Measurements from ENCODE around the gene TMEM106C. TPM values are rescaled to one million over a fixed set of nuclear protein-coding genes. Genes with fewer than 3 reads are reported as not detected.

The TMEM106C gene
- total RNA-seq (2016; rRNA removed; fragmentation: Illumina TruSeq; extraction: Trizol) (132 and 134 TPM in 2 replicates), polyA plus RNA-seq (2011; rRNA removed) (191 and 192 TPM in 2 replicates), polyA minus RNA-seq (2011; rRNA and poly(A)+ RNA removed; ENCODE audit: low replicate concordance) (179 and 1,095 TPM in 2 replicates), Bru-seq, nascent RNA (percentile 63 among the genes with signal in this experiment), BruChase-seq, experiment 1, labeled RNA remaining after a 6-hour chase (percentile 71 among the genes with signal in this experiment), BruChase-seq, experiment 2, labeled RNA remaining after a 2-hour chase (percentile 65 among the genes with signal in this experiment)
- total RNA-seq (2016; cell fraction: cytosol; rRNA removed; fragmentation: Illumina TruSeq; extraction: Trizol; ENCODE audit: low read depth), result 140 and 199 TPM in 2 replicates
- 131 and 142 TPM in 2 replicates for total RNA-seq (2016; cell fraction: insoluble cytoplasmic fraction; rRNA removed; fragmentation: Illumina TruSeq; extraction: Trizol)
- 222 and 263 TPM in 2 replicates for total RNA-seq (2016; cell fraction: membrane; rRNA removed; fragmentation: Illumina TruSeq; extraction: Trizol)
- total RNA-seq (2016; cell fraction: nucleus; rRNA removed; fragmentation: Illumina TruSeq; extraction: Trizol), result 69.5 and 82.9 TPM in 2 replicates
- polyA plus RNA-seq (2011; cell fraction: cytosol; rRNA removed), result 141 and 173 TPM in 2 replicates
- 103 and 125 TPM in 2 replicates for polyA plus RNA-seq (2011; cell fraction: nucleus; rRNA removed)
- polyA plus RNA-seq (2012), result 67.2 and 83.0 TPM in 2 replicates
- polyA plus RNA-seq (2016; cell fraction: cytosol; fragmentation: Illumina TruSeq; extraction: Trizol; ENCODE audit: low read depth), result 208 and 285 TPM in 2 replicates
- 129 and 148 TPM in 2 replicates for polyA plus RNA-seq (2016; cell fraction: insoluble cytoplasmic fraction; fragmentation: Illumina TruSeq; extraction: Trizol; ENCODE audit: low read depth)
- polyA plus RNA-seq (2016; cell fraction: membrane; fragmentation: Illumina TruSeq; extraction: Trizol; ENCODE audit: low read depth), result 221 and 275 TPM in 2 replicates
- 107 and 122 TPM in 2 replicates for polyA plus RNA-seq (2016; cell fraction: nucleus; fragmentation: Illumina TruSeq; extraction: Trizol; ENCODE audit: insufficient read depth, low read depth)
- 43.2 and 44.5 TPM in 2 replicates for polyA minus RNA-seq (2011; cell fraction: cytosol; rRNA and poly(A)+ RNA removed)
- polyA minus RNA-seq (2011; cell fraction: nucleus; rRNA and poly(A)+ RNA removed), result 81.1 and 92.5 TPM in 2 replicates
- long read RNA-seq, experiment 1, transcript TMEM106C-201 (8 exons, 1,394 nt), result minor isoform, 28 of 122 reads
- long read RNA-seq, experiment 1, transcript TMEM106C-220 (8 exons, 810 nt), result major isoform, 45 of 122 reads
- long read RNA-seq, experiment 1, transcript TMEM106C-202 (8 exons, 1,515 nt), result minor isoform, 10 of 122 reads
- long read RNA-seq, experiment 1, partial matches to known transcripts, result 31 of 122 reads
- long read RNA-seq, experiment 1, other reads (novel, unspliced or antisense), result 6 of 122 reads
- long read RNA-seq, experiment 2, transcript TMEM106C-202 (8 exons, 1,515 nt), result minor isoform, 6 of 82 reads
- long read RNA-seq, experiment 2, transcript TMEM106C-220 (8 exons, 810 nt), result major isoform, 10 of 82 reads
- long read RNA-seq, experiment 2, transcript TMEM106C-201 (8 exons, 1,394 nt), result minor isoform, 7 of 82 reads
- long read RNA-seq, experiment 2, partial matches to known transcripts, result 45 of 82 reads
- long read RNA-seq, experiment 2, other reads (novel, unspliced or antisense), result 11 of 82 reads

- Histone ChIP-seq H2AFZ (ENCODE audit: low read length) (peak within 1 kb of the TSS; percentile 76), H3K27me3 (ENCODE audit: control insufficient read depth in 1 of 2, insufficient read depth in 2 of 2, low read length in 2 of 2) (peaks cover 4 to 20% of the 10 kb centered on the region in 2 experiments; a peak in 4 of 5 replicates), H3K9ac (ENCODE audit: insufficient read depth, low read depth, low read length) (peak within 1 kb of the TSS; percentile 63; the same call in 1 of the 2 replicates), H3K4me3 (replicated peaks in 1 of 3; ENCODE audit: insufficient read depth in 1 of 3, low read depth in 2 of 3, low read length in 3 of 3) (peak within 1 kb of the TSS; percentile 66 to 87 (median 78)), H3K27ac (ENCODE audit: extremely low read length, insufficient read depth, low read length) (no peak within 1 kb of the TSS), H3K79me2 (ENCODE audit: insufficient read depth, low read length) (no peaks in the 10 kb centered on the region), H4K20me1 (ENCODE audit: insufficient read depth, low read length) (no peaks in the 10 kb centered on the region), H3K4me1 (ENCODE audit: insufficient read depth, low read length) (peaks cover 18% of the 10 kb centered on the region), H3K9me3 (ENCODE audit: low read length) (no peaks in the 10 kb centered on the region), H3K4me2 (ENCODE audit: low read depth, low read length) (peak within 1 kb of the TSS; percentile 96), H3K36me3 (replicated peaks in 1 of 2; ENCODE audit: control insufficient read depth in 1 of 2, insufficient read depth in 2 of 2, low read length in 2 of 2) (peaks cover 4 to 7% of the 10 kb centered on the region in 2 experiments; a peak in 3 of 5 replicates)
- CTCF ChIA-PET (ENCODE audit: low intra/inter-chr PET ratio, low total read pairs), result interaction anchor here (0.7 to 1.9 kb wide), 6 partner anchors 14 to 226 kb away, joined by 3 to 5 read pairs (median 4); partner anchors contain the start of gene VDR
- in situ Hi-C loops (cut with HindIII; ENCODE audit: extremely low pct_ligation_motif_present, low pct_unique_long_range_greater_than_20kb) (no loop called here), intact Hi-C loops (cut with micrococcal nuclease; ENCODE audit: unreplicated experiment) (loop anchor here (2.0 to 10.0 kb wide), 4 partner anchors 53 to 204 kb away; partner anchors contain the start of gene VDR)
- POLR2A ChIA-PET, result interaction anchor here (0.7 to 1.1 kb wide), 2 partner anchors 18 to 63 kb away, joined by 3 to 4 read pairs; no protein-coding TSS in a partner anchor
- no TSS peak for BruUV-seq (replicated peaks)
- FAIRE-seq (peak; percentile 81), ATAC-seq (peak; percentile 96), DNase-seq (ENCODE audit: low spot score) (peak; percentile 82)
- 0% methylated on average over 4 of the region's 59 CpGs for WGBS (ENCODE audit: low lambda C conversion rate)
- TF ChIP-seq ZNF121 (CRISPR knock-in tag; IDR thresholded peaks at IDR 0.05), result peak; percentile 79; the same call in 1 of the 2 replicates
- no peak; the same call in 1 of the 2 replicates for TF ChIP-seq ZNF83 (CRISPR knock-in tag; IDR thresholded peaks at IDR 0.05; ENCODE audit: borderline replicate concordance)
- TF ChIP-seq ZNF292 (CRISPR knock-in tag; IDR thresholded peaks at IDR 0.05; ENCODE audit: borderline replicate concordance, low read depth), result 0 out of 2 replicates have a peak, but pooled peaks have one; percentile 62
- TF ChIP-seq SUZ12 (IDR thresholded peaks at IDR 0.05; ENCODE audit: low read depth, low read length), result no peak
- TF ChIP-seq ZNF101 (CRISPR knock-in tag; IDR thresholded peaks at IDR 0.05; ENCODE audit: borderline replicate concordance, low read depth), result no peak
- TF ChIP-seq TFDP2 (CRISPR knock-in tag; IDR thresholded peaks at IDR 0.05), result peak; percentile 94
- TF ChIP-seq ZNF570 (CRISPR knock-in tag; IDR thresholded peaks at IDR 0.05; ENCODE audit: borderline replicate concordance), result no peak
- TF ChIP-seq SMAD1 (CRISPR knock-in tag; IDR thresholded peaks at IDR 0.05; ENCODE audit: borderline replicate concordance, low read depth), result no peak
- TF ChIP-seq SPEN (CRISPR knock-in tag; IDR thresholded peaks at IDR 0.05; ENCODE audit: low read depth), result peak; percentile 84
- TF ChIP-seq AKAP8 (CRISPR knock-in tag; IDR thresholded peaks at IDR 0.05), result no peak
- peak; percentile 57 for TF ChIP-seq ARID5B (CRISPR knock-in tag; IDR thresholded peaks at IDR 0.05)
These were observed at the start of gene TMEM106C for GRCh38 chr12:47963340-47964040. TSS of gene TMEM106C (plus strand) at chr12:47963596. CDS start at chr12:47964237, 641 bp downstream.

All from HepG2 (cell line).